HG03439 (cell line): ENCODE data around the gene OST4.

Experiments used
- ATAC-seq: cut with Tn5 transposase; IDR thresholded peaks from one replicate; pipeline ENCODE4 v1.9.1; 2021; ENCODE audit warnings: mild to moderate bottlenecking, moderate library complexity; ENCODE audit not compliant: unreplicated experiment

OST4 gene

GRCh38 chr2:27093430-27094352 is 22.2 kb upstream of the OST4 start:
- no peak for ATAC-seq

GRCh38 chr2:27092696-27093429 is 21.4 kb upstream of the OST4 start:
- no peak for ATAC-seq

DNA sequence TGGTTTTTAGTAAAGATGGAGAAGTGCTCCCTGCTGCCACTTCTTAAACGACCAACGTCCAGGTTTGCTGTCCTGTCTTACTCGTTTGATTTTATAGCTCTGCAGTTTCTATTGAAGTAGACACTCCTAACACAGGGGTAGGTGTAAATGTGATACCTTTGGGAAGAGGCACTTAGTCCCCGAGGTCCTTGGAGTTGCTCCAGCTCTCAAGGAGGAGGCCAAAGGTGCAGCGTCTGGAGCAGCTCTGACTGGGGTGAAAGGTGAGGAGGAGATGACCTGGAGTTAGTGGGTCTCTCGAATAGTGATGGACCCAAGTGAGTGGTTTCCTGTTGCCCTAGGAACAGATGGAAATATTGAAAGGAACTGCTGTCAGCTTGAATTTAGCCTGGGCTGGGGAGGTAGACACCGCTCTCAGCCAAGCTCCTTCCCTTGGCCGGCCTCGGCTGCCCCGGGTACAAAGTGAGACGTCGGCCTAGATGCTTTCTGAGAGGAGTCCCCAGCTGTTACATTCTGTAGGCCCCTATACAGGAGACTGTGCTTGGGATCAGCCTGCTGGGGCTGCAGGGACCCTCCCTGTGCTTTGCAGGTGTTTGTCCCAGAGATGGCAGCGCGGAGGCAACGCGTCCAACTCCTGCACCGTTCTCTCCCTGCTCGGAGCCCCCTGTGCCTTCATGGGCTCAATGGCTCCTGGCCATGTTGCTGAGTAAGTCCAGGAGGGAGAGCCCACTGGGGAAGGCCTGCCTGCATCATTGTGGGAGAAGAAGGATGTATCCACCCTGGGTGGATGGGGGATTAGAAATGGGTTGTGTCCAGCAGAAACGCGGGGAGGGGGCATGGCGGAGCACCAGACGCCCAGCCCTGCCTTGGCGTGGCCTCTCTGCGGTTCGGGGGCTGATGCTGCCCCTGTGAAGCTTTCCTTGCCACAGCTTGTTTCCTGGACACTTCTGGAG is 20.6 kb upstream of the OST4 start:
- no peak for ATAC-seq

DNA sequence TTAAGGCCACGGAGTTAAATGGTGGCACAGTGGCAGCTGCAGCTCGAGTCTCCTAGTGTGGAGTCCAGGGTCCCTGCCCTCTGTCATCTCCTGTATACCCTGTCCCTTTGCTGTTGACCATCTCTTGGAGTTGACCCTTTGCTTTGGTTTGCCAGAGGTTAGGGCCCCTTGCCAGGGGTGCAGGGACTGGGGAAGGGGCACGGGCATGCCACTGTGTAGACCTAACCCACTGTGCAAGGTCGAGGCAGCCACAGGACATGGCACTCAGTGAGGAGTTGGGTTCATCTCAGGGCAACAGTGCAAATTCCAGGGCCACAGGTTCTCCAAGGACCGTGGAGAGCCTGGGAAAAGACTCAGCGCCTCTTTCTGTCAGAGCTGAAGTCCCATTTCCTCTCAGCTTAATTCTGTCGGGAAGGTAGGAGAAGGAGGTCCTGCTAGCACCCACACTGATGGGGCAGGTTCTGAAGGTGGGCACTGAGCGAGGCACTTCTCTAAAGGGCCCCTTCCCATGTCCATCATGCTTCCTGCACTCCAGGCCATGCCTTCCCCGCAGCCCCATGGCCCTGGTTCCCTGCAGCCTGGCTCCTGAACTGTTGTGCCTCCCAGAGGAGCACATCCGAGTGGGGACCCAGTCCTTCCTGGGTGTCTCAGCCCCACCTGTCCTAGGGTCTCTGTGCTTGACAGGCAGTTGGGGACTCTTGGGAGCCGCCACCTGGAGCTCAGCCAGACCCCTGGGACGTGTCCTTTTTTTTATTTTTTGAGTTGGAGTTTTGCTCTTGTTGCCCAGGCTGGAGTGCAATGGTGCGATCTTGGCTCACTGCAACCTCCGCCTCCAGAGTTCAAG is 17.9 kb upstream of the OST4 start:
- ATAC-seq, result no peak

DNA sequence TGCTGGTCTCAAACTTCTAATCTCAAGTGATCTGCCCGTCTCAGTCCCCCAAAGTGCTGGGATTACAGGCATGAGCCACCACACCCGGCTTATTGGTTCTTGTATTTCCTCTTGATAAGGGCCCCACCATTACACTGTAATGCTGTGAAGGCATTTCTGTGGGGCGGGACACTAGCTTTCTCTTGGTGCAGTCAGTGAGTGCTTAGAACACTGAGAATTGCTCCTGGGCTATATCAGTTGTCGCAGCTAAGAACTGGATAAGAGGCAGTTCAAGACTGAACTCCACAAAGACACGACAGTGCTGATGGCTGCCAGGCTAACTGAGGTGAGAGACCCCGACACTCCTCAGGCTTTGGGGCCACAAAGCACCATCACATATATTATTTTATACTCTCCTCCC is 17.2 kb upstream of the OST4 start:
- ATAC-seq, result no peak

DNA sequence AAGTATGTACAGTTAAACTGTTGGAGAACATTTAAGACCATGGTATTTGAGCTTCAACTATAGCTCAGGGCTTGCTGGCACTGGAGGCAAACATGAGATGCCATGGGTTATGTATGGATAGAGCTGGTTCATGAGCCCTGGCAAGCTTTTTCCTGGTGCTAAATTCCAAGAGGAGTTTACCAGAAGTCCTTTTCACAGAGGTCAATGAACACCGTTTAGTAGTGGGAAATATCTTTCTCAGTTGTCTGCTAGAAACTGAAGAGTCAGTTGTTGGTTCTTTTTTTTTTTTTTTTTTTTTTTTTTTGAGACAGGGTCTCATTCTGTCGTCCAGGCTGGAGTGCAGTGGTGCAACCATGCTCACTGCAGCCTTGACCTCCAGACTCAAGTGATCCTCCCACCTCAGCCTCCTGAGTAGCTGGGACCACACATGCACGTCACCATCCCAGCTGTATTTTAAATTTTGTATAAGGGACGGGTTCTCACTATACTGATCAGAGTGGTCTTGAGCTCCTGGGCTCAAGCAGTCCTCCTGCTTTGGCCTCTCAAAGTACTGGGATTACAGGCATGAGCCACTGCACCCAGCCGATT is 16.5 kb upstream of the OST4 start:
- ATAC-seq, result no peak

DNA sequence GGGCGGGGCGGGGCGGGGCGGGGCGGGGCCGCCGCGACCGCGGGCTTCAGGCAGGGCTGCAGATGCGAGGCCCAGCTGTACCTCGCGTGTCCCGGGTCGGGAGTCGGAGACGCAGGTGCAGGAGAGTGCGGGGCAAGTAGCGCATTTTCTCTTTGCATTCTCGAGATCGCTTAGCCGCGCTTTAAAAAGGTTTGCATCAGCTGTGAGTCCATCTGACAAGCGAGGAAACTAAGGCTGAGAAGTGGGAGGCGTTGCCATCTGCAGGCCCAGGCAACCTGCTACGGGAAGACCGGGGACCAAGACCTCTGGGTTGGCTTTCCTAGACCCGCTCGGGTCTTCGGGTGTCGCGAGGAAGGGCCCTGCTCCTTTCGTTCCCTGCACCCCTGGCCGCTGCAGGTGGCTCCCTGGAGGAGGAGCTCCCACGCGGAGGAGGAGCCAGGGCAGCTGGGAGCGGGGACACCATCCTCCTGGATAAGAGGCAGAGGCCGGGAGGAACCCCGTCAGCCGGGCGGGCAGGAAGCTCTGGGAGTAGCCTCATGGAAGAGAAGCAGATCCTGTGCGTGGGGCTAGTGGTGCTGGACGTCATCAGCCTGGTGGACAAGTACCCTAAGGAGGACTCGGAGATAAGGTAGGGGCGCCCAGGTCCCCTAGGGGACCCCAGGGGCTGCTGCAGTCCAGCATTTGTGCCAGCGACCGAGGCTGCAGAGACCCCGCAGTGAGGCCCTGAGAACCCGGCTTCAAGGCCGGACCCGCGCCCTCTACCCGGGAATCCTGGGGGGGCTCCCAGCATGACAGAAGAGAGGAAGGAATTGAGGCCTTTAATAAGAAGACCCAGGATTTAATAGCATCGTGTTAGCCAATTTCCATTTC is 15.5 kb upstream of the OST4 start, which contains the start of gene KHK:
KHK (plus strand) TSS at position 49 of the 870 bp plus-strand sequence; CDS start at position 537, 488 bp downstream.
- ATAC-seq, result peak; percentile 11

DNA sequence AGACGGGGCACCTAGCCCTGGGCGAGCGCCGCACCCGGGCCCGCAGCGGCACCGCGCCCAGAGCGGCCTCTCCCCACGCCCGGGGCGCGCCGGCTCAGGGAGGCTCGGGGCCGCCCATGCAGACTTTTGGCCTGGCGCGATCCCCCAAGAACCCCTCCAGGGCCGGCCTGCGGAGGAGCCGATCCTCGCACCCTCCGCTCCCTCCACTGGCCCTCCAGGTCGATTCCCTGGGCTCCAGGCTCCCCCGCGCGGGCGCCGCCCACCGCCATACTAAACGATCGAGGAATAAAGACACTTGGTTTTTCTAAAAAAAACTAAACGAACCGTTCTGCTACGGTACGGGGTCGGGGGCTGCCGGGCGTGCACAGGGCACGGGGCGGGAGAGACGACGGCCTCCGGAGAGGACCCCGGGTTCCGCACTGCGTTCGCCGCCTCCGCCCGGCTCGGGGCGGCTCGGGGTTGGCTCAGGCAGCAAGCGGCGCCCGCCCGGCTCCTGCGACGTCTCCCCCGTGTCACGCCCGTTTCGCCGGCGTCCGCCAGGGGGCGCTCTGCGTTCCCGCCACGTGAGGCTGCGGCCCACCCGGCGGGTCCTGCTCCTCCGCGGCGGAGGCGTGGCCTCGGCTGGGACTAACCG is 14.8 kb upstream of the OST4 start:
- peak; percentile 69 for ATAC-seq

DNA sequence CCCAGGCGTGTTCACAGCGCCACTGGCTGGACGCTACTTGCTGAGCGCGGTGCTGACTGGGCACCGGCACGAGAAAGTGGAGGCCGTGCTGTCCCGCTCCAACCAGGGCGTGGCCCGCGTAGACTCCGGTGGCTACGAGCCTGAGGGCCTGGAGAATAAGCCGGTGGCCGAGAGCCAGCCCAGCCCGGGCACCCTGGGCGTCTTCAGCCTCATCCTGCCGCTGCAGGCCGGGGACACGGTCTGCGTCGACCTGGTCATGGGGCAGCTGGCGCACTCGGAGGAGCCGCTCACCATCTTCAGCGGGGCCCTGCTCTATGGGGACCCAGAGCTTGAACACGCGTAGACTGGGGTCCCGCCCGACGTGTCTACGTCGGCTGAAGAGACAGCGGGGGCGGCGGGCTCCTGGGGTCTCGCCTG is 14.2 kb upstream of the OST4 start:
- peak; percentile 7 for ATAC-seq

DNA sequence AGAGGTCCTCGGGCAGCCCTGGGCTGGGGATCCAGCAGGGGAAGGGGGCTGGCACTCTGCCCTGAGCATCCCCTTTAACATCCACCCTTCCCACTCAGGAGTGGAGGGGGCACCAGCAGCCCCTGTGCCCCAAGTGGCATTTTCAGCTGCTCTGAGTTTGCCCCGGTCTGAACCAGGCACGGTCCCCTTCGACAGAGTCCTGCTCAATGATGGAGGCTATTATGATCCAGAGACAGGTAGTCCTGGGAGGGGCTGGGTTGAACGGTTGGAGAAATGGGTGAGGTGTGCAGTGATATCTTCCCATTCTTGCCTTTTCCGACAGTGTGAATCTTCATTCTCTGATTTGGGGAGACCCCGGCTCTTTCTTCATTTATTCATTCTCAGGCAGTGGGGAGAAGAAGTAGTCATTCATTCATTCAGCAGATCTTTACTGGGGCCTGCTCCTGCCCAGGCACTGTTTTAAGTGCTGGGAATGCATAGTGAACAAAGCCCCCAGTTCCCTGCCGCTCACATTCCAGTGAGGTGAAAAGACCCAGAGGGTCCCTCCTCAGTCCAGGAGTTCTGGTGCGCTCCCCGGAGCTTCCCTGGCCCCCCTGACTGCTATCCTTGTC is 13.7 kb upstream of the OST4 start:
- ATAC-seq, result no peak

GRCh38 chr2:27084297-27085061 is 13.0 kb upstream of the OST4 start:
- ATAC-seq, result no peak

DNA sequence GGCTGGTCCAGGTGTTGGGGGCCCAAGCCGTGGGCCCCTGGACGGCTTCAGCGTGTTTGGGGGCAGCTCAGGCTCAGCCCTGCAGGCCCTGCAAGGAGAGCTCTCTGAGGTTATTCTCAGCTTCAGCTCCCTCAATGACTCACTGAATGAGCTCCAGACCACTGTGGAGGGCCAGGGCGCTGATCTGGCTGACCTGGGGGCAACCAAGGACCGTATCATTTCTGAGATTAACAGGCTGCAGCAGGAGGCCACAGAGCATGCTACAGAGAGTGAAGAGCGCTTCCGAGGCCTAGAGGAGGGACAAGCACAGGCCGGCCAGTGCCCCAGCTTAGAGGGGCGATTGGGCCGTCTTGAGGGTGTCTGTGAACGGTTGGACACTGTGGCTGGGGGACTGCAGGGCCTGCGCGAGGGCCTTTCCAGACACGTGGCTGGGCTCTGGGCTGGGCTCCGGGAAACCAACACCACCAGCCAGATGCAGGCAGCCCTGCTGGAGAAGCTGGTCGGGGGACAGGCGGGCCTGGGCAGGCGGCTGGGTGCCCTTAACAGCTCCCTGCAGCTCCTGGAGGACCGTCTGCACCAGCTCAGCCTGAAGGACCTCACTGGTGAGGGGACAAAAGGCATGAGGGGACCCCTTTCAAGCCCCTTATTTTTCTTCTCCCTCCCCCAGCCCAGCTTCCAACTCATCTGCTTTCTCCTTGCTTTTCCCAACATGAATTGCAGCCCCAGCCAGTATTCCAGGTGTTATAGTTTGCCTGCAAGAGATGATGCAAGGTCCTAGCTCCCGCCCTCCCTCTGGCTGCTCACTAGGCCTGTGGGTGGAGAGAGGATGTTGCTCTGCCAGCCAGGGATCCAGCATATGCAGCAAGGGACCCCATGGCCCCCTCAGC is 12.2 kb upstream of the OST4 start:
- ATAC-seq, result no peak

DNA sequence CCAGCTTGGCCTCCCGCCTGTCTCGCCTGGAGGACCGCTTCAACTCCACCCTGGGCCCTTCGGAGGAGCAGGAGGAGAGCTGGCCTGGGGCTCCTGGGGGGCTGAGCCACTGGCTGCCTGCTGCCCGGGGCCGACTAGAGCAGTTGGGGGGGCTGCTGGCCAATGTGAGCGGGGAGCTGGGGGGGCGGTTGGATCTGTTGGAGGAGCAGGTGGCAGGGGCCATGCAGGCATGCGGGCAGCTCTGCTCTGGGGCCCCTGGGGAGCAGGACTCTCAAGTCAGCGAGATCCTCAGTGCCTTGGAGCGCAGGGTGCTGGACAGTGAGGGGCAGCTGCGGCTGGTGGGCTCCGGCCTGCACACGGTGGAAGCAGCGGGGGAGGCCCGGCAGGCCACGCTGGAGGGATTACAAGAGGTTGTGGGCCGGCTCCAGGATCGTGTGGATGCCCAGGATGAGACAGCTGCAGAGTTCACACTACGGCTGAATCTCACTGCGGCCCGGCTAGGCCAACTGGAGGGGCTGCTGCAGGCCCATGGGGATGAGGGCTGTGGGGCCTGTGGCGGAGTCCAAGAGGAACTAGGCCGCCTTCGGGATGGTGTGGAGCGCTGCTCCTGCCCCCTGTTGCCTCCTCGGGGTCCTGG is 11.4 kb upstream of the OST4 start:
- no peak for ATAC-seq

DNA sequence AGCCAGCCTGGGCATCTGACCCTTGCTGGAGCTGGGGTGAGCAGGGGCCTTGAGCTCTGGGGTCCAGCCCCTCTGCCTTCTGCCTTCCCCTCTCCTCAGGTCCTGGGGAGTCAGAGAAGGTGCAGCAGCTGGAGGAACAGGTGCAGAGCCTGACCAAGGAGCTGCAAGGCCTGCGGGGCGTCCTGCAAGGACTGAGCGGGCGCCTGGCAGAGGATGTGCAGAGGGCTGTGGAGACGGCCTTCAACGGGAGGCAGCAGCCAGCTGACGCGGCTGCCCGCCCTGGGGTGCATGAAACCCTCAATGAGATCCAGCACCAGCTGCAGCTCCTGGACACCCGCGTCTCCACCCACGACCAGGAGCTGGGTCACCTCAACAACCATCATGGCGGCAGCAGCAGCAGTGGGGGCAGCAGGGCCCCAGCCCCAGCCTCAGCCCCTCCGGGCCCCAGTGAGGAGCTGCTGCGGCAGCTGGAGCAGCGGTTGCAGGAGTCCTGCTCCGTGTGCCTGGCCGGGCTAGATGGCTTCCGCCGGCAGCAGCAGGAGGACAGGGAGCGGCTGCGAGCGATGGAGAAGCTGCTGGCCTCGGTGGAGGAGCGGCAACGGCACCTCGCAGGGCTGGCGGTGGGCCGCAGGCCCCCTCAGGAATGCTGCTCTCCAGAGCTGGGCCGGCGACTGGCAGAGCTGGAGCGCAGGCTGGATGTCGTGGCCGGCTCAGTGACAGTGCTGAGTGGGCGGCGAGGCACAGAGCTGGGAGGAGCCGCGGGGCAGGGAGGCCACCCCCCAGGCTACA is 10.7 kb upstream of the OST4 start:
- no peak for ATAC-seq

GRCh38 chr2:27080603-27080936 is 9.1 kb upstream of the OST4 start:
- no peak for ATAC-seq
